H9 (cell line): Measurements from ENCODE around the gene LDLRAD4. TPM values are rescaled to one million over a fixed set of nuclear protein-coding genes. Genes with fewer than 3 reads are reported as not detected.

Source experiments
- DNase-seq: peaks from one replicate; pipeline ENCODE4 v3.0.0-alpha.2; 2017
- H2AFZ ChIP-seq: one replicate; pipeline ENCODE4 v1.6.1; 2013; ENCODE audit warnings: mild to moderate bottlenecking, low read length, control low read depth, moderate library complexity
- H2AK5ac ChIP-seq: 2 replicates; pipeline ENCODE4 v1.6.1; 2013; ENCODE audit warnings: low read length, control low read depth, mixed read lengths; ENCODE audit not compliant: insufficient read length
- H2BK120ac ChIP-seq: one replicate; pipeline ENCODE4 v1.6.1; 2013; ENCODE audit warnings: low read depth, mild to moderate bottlenecking, low read length, control low read depth, inconsistent platforms; ENCODE audit not compliant: poor library complexity, severe bottlenecking
- H2BK12ac ChIP-seq: 2 replicates; pipeline ENCODE4 v1.6.1; 2013; ENCODE audit warnings: low read length, control low read depth, mixed read lengths, low read depth; ENCODE audit not compliant: insufficient read length
- H2BK15ac ChIP-seq: 2 replicates; pipeline ENCODE4 v1.6.1; 2013; ENCODE audit warnings: low read depth, low read length, control low read depth
- H2BK20ac ChIP-seq: one replicate; pipeline ENCODE4 v1.6.1; 2013; ENCODE audit warnings: low read depth, mild to moderate bottlenecking, low read length, control low read depth, inconsistent platforms; ENCODE audit not compliant: poor library complexity, severe bottlenecking
- H2BK5ac ChIP-seq: 2 replicates; pipeline ENCODE4 v1.6.1; 2013; ENCODE audit warnings: low read length, control low read depth, mixed read lengths; ENCODE audit not compliant: insufficient read length
- H3K14ac ChIP-seq: 2 replicates; pipeline ENCODE4 v1.6.1; 2013; ENCODE audit warnings: low read length, control low read depth; ENCODE audit not compliant: insufficient read depth
- H3K18ac ChIP-seq: 2 replicates; pipeline ENCODE4 v1.6.1; 2013; ENCODE audit warnings: low read depth, mild to moderate bottlenecking, mixed read lengths, low read length, control low read depth; ENCODE audit not compliant: insufficient read length
- H3K23ac ChIP-seq: 2 replicates; pipeline ENCODE4 v1.6.1; 2013; ENCODE audit warnings: low read length, control low read depth, mixed read lengths, low read depth; ENCODE audit not compliant: insufficient read length
- H3K23me2 ChIP-seq: 2 replicates; pipeline ENCODE4 v1.6.1; 2013; ENCODE audit warnings: low read depth, mild to moderate bottlenecking, mixed read lengths, low read length, control low read depth; ENCODE audit not compliant: insufficient read length, poor library complexity, severe bottlenecking
- H3K27ac ChIP-seq: 2 replicates; pipeline ENCODE4 v1.5.1; 2013; ENCODE audit warnings: low read length, control low read depth, mixed read lengths, low read depth; ENCODE audit not compliant: insufficient read length
- H3K27me3 ChIP-seq: 2 replicates; pipeline ENCODE4 v1.6.1; 2013; ENCODE audit warnings: low read length, control low read depth, inconsistent platforms; ENCODE audit not compliant: insufficient read depth
- H3K4ac ChIP-seq: 2 replicates; pipeline ENCODE4 v1.6.1; 2013; ENCODE audit warnings: low read depth, mild to moderate bottlenecking, control low read depth, inconsistent platforms, low read length, moderate library complexity
- H3K4me1 ChIP-seq: 2 replicates; pipeline ENCODE4 v1.6.1; 2013; ENCODE audit warnings: low read length, control low read depth, inconsistent platforms; ENCODE audit not compliant: insufficient read depth
- H3K4me2 ChIP-seq: 2 replicates; pipeline ENCODE4 v1.6.1; 2013; ENCODE audit warnings: low read length, control low read depth, mixed read lengths; ENCODE audit not compliant: insufficient read length, insufficient read depth
- H3K56ac ChIP-seq: 2 replicates; pipeline ENCODE4 v1.6.1; 2013; ENCODE audit warnings: low read depth, mild to moderate bottlenecking, mixed read lengths, low read length, control low read depth; ENCODE audit not compliant: insufficient read length
- H3K79me1 ChIP-seq: 2 replicates; pipeline ENCODE4 v1.6.1; 2013; ENCODE audit warnings: low read depth, mild to moderate bottlenecking, moderate library complexity, low read length, control low read depth, inconsistent platforms; ENCODE audit not compliant: insufficient read depth, poor library complexity, severe bottlenecking
- H3K79me2 ChIP-seq: 2 replicates; pipeline ENCODE4 v1.6.1; 2013; ENCODE audit warnings: low read length, control low read depth, inconsistent platforms; ENCODE audit not compliant: insufficient read depth
- H3K9ac ChIP-seq: 2 replicates; pipeline ENCODE4 v1.6.1; 2013; ENCODE audit warnings: low read length, control low read depth, mixed read lengths; ENCODE audit not compliant: insufficient read length; ENCODE audit errors: extremely low read depth
- H3K9me3 ChIP-seq: one replicate; pipeline ENCODE4 v1.6.1; 2013; ENCODE audit warnings: low read depth, low read length, inconsistent platforms; ENCODE audit not compliant: control insufficient read depth
- H3T11ph ChIP-seq: one replicate; pipeline ENCODE4 v1.6.1; 2013; ENCODE audit warnings: mild to moderate bottlenecking, low read length, control low read depth, inconsistent platforms
- H4K20me1 ChIP-seq: one replicate; pipeline ENCODE4 v1.6.1; 2013; ENCODE audit not compliant: control insufficient read depth, insufficient read length, insufficient read depth
- H4K5ac ChIP-seq: 2 replicates; pipeline ENCODE4 v1.6.1; 2013; ENCODE audit warnings: low read depth, mild to moderate bottlenecking, mixed read lengths, low read length, control low read depth; ENCODE audit not compliant: insufficient read length
- H4K8ac ChIP-seq: replicated peaks from 2 replicates; pipeline ENCODE4 v1.6.1; 2013; ENCODE audit warnings: low read length, control low read depth, mixed read lengths, low read depth; ENCODE audit not compliant: insufficient read length
- H4K91ac ChIP-seq: 2 replicates; pipeline ENCODE4 v1.6.1; 2013; ENCODE audit warnings: low read depth, mild to moderate bottlenecking, moderate library complexity, mixed read lengths, low read length, control low read depth; ENCODE audit not compliant: insufficient read length
- H3K27ac Mint-ChIP-seq, 3 experiments: 2 replicates in 2 of 3; 3 replicates in 1 of 3; pipeline ENCODE4 v1.8.0; 2020 to 2021; ENCODE audit warnings: mixed read lengths in 3 of 3, mild to moderate bottlenecking in 1 of 3, moderate library complexity in 1 of 3
- H3K27me3 Mint-ChIP-seq: 2 replicates; pipeline ENCODE4 v1.8.0; 2021; ENCODE audit warnings: low read depth, mild to moderate bottlenecking, moderate library complexity, mixed read lengths
- H3K36me3 Mint-ChIP-seq, 3 experiments: 2 replicates in 2 of 3; 3 replicates in 1 of 3; pipeline ENCODE4 v1.8.0; 2020 to 2021; ENCODE audit warnings: low read depth in 3 of 3, mixed read lengths in 3 of 3; ENCODE audit not compliant: insufficient read depth in 1 of 3
- H3K4me1 Mint-ChIP-seq, 2 experiments: 2 replicates each; pipeline ENCODE4 v1.8.0; 2020; ENCODE audit warnings: mixed read lengths in 2 of 2
- H3K4me3 Mint-ChIP-seq, 2 experiments: 2 replicates in 1 of 2; 3 replicates in 1 of 2; pipeline ENCODE4 v1.8.0; 2020 to 2021; ENCODE audit warnings: mild to moderate bottlenecking in 2 of 2, mixed read lengths in 2 of 2, moderate library complexity in 1 of 2
- H3K9me3 Mint-ChIP-seq, 2 experiments: 2 replicates in 1 of 2; 3 replicates in 1 of 2; pipeline ENCODE4 v1.8.0; 2020; ENCODE audit warnings: mild to moderate bottlenecking in 2 of 2, mixed read lengths in 2 of 2, moderate library complexity in 1 of 2
- CTCF ChIP-seq: fragments of 200-600 bp; sonication (generic); conservative IDR thresholded peaks from 3 replicates; pipeline ENCODE4 v1.8.0; 2021; ENCODE audit warnings: antibody characterized with exemption, mild to moderate bottlenecking
- WGBS: extraction: QIAGEN DNeasy Blood & Tissue Kit; methylation state at CpG from one replicate; pipeline ENCODE4 v1.1.7; 2013; ENCODE audit warnings: missing lambda C conversion rate, low lambda C conversion rate, mixed read lengths; ENCODE audit not compliant: insufficient read length; ENCODE audit errors: extremely low coverage; 5-methylcytosine and 5-hydroxymethylcytosine counted together
- total RNA-seq: library from RNA; stranded (reverse); gene quantifications from 2 replicates; pipeline ENCODE4 v1.2.1, GENCODE V29; 2021

LDLRAD4 gene
- total RNA-seq, 1 experiment from 2014 or later: 3.9 TPM

GRCh38 chr18:13492314-13492713 lies 273.8 kb downstream of the LDLRAD4 start:
- no peak overlapping the region for H2AFZ ChIP-seq
- no peak overlapping the region for H3K18ac ChIP-seq
- no peaks in the 10 kb centered on the region for H3K23me2 ChIP-seq
- Mint-ChIP-seq H3K9me3 (no peaks in the 10 kb centered on the region), H3K36me3 (no peaks in the 10 kb centered on the region), H3K27ac (no peak overlapping the region), H3K4me3 (no peak overlapping the region), H3K27me3 (peaks cover 6% of the 10 kb centered on the region), H3K4me1 (peaks cover 12 to 18% of the 10 kb centered on the region in 2 experiments)
- no peak overlapping the region for H3K4me2 ChIP-seq
- peak overlapping the region; percentile 25; the same call in 1 of the 2 replicates for H3K14ac ChIP-seq
- H2BK20ac ChIP-seq: no peak overlapping the region
- no peaks in the 10 kb centered on the region for H4K20me1 ChIP-seq
- H3K79me2 ChIP-seq: no peaks in the 10 kb centered on the region
- no peak overlapping the region for H3K27ac ChIP-seq
- no peak overlapping the region for H3K9ac ChIP-seq
- H2BK5ac ChIP-seq: no peak overlapping the region
- H3K4me1 ChIP-seq: no peaks in the 10 kb centered on the region; the same call in 1 of the 2 replicates
- no peak overlapping the region for H3K23ac ChIP-seq
- H2BK120ac ChIP-seq: no peak overlapping the region
- no peak overlapping the region for H2BK15ac ChIP-seq
- H3K4ac ChIP-seq: no peak overlapping the region
- H4K8ac ChIP-seq: no peak overlapping the region
- H3K27me3 ChIP-seq: no peaks in the 10 kb centered on the region
- TF ChIP-seq CTCF: no peak
- no peaks in the 10 kb centered on the region for H3K9me3 ChIP-seq
- whole genome bisulfite sequencing: no CpG with 5 or more reads among the region's 9 CpGs
- no peak overlapping the region for H3K56ac ChIP-seq
- no peak overlapping the region for H2AK5ac ChIP-seq
- H2BK12ac ChIP-seq: no peak overlapping the region
- no peak overlapping the region for H4K91ac ChIP-seq
- DNase-seq: no peak
- H3T11ph ChIP-seq: no peak overlapping the region
- no peak overlapping the region for H4K5ac ChIP-seq
- H3K79me1 ChIP-seq: no peaks in the 10 kb centered on the region
